DMS53 (cell line): ENCODE results near the gene SRPX2.
"Not testable (repeated sequence)": the region's sequence is repeated elsewhere in the genome, so short reads cannot be mapped to it uniquely, and the experiment has no call there.

Experiments
- DNase-seq: peaks from one replicate; lab custom pipeline; 2025; lab: John Stamatoyannopoulos, UW

SRPX2 gene

DNA sequence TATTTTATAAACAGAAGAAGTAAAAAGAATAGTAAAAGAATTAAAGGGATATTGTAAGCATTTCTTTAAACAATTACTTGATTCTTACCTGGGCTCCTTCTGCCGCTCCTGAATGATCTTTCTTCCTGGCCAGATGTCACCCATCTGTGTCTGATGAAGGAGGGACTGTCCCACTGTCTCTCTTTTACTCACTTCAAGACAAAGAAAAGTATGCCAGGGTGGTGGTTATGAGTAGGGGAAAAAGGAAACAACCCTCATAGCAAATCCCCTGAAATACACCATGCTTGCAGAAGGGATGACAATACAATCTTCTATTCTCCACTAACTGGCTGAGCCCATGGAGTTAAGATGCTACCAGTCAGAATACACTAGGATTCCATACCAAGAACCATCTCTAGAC, 56.8 kb downstream of the SRPX2 start:
- DNase-seq, result no peak

GRCh38 chrX:100704581-100705203, 60.7 kb downstream of the SRPX2 start:
- DNase-seq, result no peak

DNA sequence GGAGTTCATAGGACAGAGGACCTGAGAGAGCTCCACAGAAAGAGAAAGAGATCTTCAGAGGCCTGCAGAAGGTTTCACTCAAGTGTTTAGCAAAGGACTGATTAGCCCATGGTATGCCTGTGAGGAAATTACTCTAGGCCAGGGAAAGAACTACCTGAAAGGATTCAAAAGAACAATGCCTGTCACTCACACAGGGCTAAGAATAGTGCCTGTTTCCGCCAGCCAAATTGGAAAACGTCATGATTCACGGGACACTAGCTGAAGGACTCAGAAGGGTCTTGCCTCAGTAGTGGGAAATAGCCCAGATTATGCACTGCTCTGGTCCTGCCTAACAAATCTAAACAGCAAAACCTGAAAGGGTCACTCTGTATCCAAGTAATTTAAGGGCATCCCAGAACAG, 66.8 kb downstream of the SRPX2 start:
- no peak for DNase-seq

DNA sequence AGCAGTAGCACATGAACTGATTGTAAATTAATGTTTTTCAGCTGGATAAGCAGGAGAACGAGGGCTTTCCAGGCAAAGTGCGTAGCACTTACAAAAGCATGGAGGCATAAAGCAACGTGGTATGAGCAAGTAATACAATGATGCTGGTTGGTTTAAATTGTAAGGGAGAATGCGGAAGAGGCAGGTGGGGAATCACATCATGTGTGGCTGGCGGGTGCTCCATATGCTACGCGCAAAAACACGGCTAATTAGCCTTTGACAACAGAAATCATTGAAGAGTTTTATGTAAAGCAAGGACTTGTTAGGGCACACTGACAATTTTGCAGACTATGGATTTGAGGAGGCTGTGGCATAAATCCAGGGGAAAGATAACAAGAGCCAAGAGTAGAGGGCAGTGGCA, 73.4 kb downstream of the SRPX2 start:
- no peak for DNase-seq

DNA sequence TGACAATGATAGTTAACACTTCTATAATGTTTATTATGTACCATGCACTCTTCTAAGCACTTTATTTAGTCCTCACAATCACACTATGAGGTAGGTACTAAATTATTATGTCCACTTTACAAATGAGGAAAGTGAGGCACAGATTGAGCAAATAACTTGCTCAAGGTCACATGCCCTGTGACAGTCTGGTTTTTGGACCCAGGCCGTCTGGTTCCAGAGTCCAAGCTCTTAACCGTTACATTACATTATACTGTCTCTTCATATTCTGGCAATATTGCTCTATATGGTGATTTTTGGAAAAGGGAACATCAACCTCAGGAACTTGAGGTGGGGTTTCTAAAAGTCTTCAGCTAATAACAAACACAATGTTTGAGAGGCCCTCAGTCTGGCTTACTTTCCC, 75.1 kb downstream of the SRPX2 start:
- no peak for DNase-seq

DNA sequence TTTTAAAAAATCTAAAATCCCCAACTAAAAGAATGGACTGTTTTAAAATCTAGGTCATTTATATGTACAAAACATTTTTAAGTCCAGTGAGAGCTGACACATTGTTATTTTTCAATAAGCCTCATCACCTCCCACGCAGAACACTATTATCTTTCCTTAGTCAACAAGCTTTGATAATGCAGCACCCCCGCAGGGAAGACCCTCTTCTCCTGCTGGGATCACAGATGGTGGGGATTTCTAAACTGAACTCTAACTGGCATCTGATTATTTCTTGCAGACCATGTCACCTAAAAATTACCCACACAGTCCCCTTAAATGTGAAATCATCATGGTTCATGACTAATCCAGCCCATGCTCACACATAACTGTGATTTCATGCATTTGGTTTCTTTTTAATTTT, 76.3 kb downstream of the SRPX2 start:
- DNase-seq, result no peak

- peak; percentile 46 for DNase-seq
Observed at GRCh38 chrX:100721328-100721727, 77.3 kb downstream of the SRPX2 start.

- not testable (repeated sequence) for DNase-seq
Observed at GRCh38 chrX:100724006-100724405, 80.0 kb downstream of the SRPX2 start.
